Measurements from ENCODE around the gene VPREB3. TPM values are rescaled to one million over a fixed set of nuclear protein-coding genes. Genes with fewer than 3 reads are reported as not detected.

VPREB3 gene
- total RNA-seq, 2 donors from 2014 or later, result 0.53 to 1.3 TPM

DNA sequence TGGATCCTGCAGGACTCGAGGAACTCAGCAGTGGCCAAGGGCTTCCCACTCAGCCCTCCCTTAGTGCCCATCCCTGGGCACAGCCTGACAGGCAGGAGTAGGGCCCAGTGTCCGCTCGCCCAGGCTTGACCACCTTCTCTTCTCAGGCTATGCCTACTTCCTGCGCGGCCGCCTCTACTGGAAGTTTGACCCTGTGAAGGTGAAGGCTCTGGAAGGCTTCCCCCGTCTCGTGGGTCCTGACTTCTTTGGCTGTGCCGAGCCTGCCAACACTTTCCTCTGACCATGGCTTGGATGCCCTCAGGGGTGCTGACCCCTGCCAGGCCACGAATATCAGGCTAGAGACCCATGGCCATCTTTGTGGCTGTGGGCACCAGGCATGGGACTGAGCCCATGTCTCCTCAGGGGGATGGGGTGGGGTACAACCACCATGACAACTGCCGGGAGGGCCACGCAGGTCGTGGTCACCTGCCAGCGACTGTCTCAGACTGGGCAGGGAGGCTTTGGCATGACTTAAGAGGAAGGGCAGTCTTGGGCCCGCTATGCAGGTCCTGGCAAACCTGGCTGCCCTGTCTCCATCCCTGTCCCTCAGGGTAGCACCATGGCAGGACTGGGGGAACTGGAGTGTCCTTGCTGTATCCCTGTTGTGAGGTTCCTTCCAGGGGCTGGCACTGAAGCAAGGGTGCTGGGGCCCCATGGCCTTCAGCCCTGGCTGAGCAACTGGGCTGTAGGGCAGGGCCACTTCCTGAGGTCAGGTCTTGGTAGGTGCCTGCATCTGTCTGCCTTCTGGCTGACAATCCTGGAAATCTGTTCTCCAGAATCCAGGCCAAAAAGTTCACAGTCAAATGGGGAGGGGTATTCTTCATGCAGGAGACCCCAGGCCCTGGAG is 29.3 kb upstream of the VPREB3 start:
- ATAC-seq (no peak), DNase-seq (no peak)
- intact Hi-C loops (cut with DNase I), result no loop called here

DNA sequence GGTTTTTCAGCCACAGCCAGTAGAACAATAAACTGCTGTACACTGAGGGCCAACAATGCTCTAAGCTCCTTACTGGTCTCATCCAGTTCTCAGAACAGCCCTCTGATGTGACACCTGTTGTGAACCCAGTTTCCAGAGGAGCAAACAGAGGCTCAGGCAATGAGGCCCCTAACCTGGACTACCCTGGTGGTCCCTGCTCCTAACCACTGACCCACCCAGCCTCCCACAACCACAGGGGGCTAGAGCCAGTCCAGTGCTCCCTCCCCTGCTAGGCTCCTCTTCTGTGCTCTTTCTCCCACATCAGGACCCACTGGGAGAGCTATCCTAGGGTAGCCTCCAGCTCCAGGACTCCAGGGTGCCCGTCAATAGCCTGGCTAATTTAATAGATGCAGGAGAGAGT is 28.5 kb upstream of the VPREB3 start:
- intact Hi-C loops (cut with DNase I), result no loop called here
- ATAC-seq, result no peak
- DNase-seq, result no peak

DNA sequence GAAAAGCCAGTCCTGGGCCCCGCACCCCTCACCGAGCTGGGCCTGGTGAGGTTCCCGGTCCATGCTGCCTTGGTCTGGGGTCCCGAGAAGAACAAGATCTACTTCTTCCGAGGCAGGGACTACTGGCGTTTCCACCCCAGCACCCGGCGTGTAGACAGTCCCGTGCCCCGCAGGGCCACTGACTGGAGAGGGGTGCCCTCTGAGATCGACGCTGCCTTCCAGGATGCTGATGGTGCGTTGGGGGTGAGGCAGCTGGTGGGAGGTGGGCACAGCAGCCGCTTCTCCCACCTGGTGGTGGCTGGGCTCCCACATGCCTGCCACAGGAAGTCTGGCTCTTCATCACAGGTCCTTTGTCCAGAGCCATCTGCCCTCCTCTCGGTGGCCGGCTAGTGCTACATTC is 28.0 kb upstream of the VPREB3 start:
- no peak for DNase-seq
- ATAC-seq, result no peak
- intact Hi-C loops (cut with DNase I), result no loop called here

DNA sequence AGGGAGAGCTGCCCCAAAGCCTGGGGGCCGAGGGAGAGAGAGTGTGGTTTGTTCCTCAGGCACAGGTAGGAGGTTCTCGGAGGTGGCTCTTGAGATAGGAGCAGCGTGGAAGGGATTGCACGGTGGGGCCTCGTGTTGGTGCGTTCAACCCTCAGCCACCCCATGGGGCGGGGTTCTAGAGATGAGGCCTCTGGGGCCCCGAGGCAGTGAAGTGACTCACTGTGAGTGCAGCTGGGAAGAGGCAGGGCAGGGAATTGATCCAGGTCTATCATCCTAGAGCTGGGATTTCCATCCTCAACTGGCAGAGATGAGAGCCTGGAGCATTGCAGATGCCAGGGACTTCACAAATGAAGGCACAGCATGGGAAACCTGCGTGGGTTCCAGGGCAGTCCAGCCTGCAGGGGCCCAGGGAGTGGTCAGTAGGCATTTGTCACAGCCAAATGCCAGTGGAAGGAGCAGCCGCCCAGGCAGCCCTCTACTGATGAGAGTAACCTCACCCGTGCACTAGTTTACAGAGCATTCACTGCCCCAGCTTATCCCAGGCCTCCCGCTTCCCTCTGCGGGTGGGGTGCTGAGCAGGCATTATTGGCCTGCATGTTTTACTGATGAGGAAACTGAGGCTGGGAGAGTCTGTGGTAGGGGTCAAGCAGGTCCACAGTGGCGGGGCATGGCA is 27.4 kb upstream of the VPREB3 start:
- intact Hi-C loops (cut with DNase I), result no loop called here
- ATAC-seq, result no peak
- DNase-seq, result no peak

DNA sequence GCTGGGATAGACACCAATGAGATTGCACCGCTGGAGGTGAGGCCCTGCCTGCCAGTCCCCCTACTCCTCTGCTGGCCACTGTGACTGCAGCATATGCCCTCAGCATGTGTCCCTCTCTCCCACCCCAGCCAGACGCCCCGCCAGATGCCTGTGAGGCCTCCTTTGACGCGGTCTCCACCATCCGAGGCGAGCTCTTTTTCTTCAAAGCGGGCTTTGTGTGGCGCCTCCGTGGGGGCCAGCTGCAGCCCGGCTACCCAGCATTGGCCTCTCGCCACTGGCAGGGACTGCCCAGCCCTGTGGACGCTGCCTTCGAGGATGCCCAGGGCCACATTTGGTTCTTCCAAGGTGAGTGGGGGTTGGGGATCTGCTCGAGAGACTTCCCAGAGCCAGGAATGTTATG is 26.8 kb upstream of the VPREB3 start:
- ATAC-seq (no peak), DNase-seq (no peak)
- intact Hi-C loops (cut with DNase I), result no loop called here

DNA sequence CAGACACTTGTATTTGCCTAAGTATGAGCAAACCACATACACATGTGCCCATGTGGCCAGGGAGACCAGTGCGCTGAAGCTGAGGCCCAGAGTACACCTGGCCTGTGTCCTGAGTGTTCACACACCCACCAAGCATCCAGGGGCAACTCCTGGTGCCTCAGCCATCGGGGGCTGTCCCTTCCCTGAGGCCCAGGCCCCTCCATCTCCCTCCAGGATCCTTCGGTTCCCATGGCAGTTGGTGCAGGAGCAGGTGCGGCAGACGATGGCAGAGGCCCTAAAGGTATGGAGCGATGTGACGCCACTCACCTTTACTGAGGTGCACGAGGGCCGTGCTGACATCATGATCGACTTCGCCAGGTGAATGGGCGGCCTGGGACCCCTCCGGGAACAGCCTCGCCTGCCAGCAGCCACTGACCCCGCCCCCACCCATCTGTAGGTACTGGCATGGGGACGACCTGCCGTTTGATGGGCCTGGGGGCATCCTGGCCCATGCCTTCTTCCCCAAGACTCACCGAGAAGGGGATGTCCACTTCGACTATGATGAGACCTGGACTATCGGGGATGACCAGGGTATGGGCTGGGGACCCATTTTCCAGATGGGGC is 26.0 kb upstream of the VPREB3 start:
- DNase-seq (no peak), ATAC-seq (no peak)
- intact Hi-C loops (cut with DNase I), result no loop called here

DNA sequence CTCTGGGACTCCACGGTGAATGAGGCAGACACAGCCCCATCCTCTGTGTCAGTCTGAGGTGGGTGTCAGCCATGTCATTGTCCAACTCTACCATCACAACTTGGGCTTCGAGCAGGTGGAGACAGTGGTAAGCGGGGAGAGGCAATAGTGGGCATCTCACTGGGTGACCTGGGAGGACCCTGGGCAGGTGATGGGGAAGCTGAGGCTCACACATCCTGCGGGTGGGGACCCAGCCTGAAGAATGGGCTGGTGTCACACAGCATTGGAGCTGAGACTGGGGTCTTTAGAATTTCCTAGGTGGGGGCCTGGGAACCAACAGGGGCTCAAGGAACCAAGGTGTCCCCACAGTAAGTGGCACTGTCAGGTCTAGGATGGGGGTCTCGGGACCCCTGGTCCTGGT is 25.5 kb upstream of the VPREB3 start:
- ATAC-seq (no peak), DNase-seq (no peak)
- intact Hi-C loops (cut with DNase I), result no loop called here

DNA sequence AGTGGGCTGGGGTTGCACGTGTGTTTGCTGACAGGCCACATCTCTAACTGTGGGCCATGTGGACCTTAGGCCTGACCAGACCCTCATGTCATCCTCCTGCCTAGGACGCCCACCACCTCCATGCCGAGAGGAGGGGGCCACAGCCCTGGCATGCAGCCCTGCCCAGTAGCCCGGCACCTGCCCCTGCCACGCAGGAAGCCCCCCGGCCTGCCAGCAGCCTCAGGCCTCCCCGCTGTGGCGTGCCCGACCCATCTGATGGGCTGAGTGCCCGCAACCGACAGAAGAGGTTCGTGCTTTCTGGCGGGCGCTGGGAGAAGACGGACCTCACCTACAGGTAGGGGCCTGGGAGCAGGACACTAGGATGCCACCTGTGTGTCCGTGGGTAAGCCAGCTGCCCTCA is 24.9 kb upstream of the VPREB3 start:
- DNase-seq, result no peak
- intact Hi-C loops (cut with DNase I), result no loop called here
- no peak for ATAC-seq

DNA sequence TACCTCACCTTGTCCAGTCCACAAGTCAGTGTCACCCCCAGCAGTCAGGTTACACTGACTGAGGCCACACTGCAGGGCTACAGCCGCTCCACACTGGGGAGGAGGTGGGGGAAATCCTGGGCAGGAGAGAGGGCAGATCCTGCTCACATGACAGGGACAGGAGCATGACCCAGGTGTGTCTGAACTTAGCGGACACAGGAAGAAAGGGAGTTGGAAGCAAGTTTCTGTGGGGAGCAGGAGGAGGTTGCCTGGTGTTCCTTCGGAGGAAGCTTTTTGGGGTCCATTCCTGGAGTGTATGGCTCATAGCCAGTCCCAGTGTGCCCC is 24.3 kb upstream of the VPREB3 start:
- no peak for ATAC-seq
- no peak for DNase-seq
- intact Hi-C loops (cut with DNase I), result no loop called here

DNA sequence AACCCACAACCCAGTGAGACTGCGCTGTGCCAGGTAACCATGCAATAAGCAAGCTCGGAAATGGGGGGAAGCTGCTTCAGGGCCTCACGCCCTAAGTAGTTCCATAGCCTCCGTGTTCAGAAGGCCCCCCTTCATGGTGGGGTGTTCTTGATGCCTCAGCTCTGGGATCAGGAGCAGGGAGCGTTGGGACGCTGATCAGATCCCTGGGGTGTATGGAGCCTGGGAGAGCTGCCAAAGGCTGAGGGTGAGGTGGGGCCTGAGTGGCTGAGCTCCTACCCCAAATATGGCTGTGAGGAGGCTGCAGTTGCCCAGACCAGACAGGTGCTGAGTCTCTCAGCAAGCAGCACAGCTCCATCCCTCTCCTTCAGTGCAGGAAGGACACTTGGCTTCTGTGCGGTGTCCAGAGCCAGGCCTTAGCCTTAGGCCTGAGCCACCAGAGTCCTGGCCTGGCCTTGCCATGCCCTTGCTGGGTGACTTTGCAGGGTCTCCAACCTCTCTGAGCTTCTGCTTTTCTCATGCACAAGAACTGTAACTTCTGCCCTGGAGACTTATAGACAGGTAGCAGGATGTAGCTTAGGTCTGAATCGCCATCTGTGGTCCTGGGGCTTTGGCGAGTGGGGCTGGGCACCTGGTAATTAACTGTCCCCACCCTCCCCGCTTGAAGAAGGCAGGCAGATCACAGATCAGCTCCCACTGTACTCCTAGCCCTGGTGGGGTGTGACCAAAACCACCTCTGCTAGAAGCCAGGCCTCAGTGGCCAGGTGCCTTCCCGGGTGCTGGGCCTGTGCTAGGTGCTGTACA is 23.8 kb upstream of the VPREB3 start:
- peak; percentile 58 for DNase-seq

DNA sequence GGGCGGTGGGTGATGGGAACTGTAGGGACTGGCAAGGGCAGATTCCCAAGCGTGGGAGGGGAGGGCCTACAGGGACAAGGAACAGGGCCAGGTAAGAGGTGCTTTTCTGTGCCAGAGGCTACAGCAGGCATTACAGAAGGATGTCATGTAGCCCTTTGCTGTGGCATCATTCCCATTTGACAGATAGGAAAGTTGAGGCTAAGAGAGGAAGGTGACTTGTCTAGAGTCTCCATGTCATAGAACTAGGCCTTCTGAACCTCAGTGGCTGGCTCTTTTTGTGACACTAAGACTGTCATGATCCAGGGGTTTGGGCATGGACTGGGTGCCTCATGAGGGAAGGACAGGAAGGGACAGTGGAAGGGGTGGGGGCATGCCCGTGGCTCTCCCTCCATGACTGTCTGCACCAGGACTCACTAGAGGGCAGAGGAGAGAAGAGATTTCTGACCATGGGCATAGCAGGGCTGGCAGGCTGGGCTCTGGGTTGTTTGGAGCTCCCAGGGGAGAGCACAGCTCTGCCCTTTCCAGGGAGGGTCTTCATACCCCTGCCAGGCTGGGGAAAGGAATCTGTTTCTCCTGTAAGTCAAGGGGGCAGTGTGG is 21.7 kb upstream of the VPREB3 start:
- intact Hi-C loops (cut with DNase I), result no loop called here
- no peak for ATAC-seq

More for the DNA sequence above, 23.8 kb upstream of the VPREB3 start:
- intact Hi-C loops (cut with DNase I), result no loop called here
- peak; percentile 39 to 43 for ATAC-seq

DNA sequence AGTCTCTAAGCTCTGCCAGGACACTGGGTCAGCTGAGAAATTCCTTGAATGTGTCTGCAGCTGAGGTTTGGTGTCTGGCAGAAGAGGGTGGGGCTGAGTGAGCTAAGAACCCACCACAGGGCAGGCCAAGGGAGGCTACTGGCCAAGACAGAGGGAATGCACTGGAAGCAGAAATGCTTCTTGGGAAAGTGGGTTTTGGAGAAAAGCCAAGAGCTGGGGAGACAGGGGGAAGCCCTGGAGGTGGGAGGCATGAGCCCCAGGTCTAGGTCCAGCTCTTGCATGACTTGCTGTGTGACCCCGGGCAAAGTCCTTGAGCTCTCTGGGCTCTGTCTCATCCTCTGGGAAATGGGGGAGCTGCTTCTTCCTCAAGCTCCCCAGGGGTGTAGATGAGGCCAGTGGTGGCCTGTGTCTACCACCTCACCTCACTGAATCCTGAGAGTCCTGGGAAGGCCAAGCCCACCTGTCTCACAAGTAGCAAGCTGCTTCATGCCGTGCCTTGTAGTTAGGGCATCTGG is 20.8 kb upstream of the VPREB3 start:
- intact Hi-C loops (cut with DNase I), result no loop called here
- ATAC-seq, result peak; percentile 6 to 10
- DNase-seq, result no peak

More for the DNA sequence above, 21.7 kb upstream of the VPREB3 start:
- DNase-seq, result no peak

DNA sequence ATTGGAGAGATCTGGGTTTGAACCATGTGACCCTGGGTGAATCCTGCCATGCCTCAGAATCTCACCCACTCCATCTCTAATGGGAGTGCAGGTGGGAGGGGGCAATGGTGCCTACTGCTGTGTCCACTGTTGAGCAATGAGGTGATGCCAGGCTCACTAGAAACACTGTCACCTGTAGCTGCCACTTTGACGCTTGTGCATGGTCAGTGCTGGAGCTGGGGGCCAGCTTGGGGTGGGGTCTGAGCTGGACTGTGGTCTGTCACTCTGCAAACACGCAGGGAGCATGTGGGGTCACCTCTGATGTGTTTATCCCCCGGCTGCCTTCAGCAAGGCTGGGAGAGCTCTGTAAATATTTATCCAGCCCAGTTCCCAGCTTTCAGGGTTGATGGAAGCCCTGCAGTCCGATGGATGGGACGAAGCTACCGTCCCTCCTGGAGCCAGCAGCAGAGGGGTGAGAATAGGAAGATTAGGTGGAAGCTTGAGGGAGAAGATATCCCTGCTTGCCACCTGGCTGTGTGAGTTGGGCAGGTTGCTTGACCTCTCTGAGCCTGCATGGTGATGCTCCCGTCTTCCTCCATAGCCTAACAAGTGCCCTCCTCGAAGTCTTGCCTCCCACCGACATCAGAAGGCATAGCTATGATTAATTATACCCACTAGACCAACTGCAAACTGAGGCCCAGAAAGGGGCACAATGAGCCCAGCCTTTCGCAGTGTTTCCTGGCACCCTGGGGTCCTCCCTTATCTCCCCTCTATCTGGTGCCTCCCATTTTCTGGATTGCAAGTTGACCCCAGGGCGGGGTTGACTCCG is 20.1 kb upstream of the VPREB3 start:
- DNase-seq (no peak), ATAC-seq (no peak)
- intact Hi-C loops (cut with DNase I), result no loop called here

DNA sequence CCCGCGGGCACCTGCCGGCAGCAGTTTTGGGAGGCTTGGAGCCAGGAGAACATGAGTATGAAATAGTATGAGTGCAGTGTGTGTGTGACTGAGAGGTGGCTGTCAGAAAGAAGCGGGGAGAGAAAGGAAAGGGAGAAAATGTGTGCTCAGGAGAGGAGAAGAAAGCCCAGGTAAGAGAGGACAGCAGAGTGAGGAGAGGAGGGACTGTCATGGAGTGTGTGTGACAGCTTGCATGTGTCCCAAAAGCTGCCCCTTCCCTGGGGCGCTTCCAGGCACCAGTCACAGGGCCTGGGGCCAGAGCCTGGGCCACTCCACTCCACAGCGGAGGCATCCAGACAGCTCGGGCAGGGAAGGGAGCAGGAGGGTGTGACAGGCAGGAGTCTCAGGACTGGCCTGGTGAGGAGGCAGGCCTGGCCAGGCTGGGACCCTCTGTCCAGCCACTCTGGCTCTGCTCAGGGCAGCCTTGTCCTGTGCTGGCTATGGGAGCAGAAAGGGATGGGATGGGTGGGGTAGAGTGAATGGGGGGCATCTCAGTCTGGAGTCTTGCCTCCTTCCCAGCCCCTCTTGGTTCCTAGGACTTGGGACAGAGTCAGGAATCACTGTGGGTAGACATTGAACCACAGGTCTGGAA is 19.4 kb upstream of the VPREB3 start:
- intact Hi-C loops (cut with DNase I), result no loop called here
- ATAC-seq (peak; percentile 63 to 70), DNase-seq (no peak)

DNA sequence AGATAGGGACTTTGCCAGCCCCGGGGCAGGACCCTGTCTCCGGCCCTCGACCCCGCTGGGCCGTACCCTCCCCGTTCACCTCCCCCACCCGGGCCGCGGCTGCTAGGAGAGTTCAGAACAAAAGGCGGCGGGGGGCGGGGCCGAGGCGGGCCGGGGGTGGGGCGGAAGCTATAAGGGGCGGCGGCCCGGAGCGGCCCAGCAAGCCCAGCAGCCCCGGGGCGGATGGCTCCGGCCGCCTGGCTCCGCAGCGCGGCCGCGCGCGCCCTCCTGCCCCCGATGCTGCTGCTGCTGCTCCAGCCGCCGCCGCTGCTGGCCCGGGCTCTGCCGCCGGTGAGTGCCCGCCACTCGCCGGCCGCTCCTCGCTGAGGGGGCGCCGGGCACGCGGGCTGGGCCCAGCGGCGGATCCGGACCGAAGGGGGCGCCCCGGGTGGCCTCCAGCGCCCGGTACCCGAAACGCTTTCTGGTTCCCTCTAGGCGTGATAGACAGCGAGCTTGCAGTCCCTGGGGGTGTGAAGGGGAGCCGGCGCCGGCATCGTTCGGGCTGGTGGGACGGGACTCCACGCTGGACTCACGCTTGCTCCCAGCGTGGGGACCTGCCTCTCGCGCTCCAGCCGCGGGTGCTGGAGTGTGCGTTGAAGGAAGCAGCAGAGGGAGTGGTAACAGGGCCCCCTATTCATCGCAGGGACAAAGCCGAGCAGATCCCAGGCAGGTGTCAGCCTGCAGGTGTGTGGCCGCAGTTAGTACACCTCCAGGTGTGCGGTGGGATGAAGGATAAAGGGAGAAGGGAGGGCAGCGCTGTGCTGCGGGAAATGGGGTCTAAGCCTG is 18.6 kb upstream of the VPREB3 start, which contains the start of gene MMP11:
TSS of gene MMP11 (plus strand) at position 201 of the 825 bp plus-strand sequence. CDS start at position 223, 22 bp downstream.
- peak; percentile 75 for DNase-seq
- ATAC-seq, result peak; percentile 35 to 43
- intact Hi-C loops (cut with DNase I), result no loop called here

DNA sequence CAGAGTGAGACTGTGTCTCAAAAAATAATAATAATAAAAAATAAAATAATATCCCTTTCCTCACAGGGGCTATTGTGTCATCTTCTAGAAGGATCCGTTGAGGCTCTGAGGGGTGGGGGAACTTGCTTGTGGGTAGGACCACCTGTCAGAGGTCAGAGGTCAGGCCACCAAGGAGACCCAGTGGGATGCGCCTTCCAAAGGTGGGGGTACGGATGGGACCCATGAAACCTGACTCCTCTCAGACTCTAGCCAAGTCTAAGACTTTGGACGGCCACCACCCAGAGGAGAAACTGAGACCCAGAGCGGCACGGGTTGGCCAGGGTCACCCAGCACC is 18.1 kb upstream of the VPREB3 start:
- intact Hi-C loops (cut with DNase I), result no loop called here
- DNase-seq (no peak), ATAC-seq (no peak)
